ENCODE measurements around the gene ZNF578.
"Not testable (repeated sequence)": the region's sequence is repeated elsewhere in the genome, so short reads cannot be mapped to it uniquely, and the experiment has no call there.

The ZNF578 gene

GRCh38 chr19:52453324-52454094 lies at the start of gene ZNF578:
ZNF578 (plus strand) TSS chr19:52453553; CDS start chr19:52501846, 48,293 bp downstream.
- DNase-seq, result peak; percentile 63

GRCh38 chr19:52410276-52410675 lies 43.1 kb upstream of the ZNF578 start:
- DNase-seq, result no peak

GRCh38 chr19:52415711-52416110 lies 37.6 kb upstream of the ZNF578 start:
- DNase-seq, result no peak

GRCh38 chr19:52428937-52429336 lies 24.4 kb upstream of the ZNF578 start, which contains the start of gene ZNF534:
ZNF534 (plus strand) TSS chr19:52429148; CDS start chr19:52431475, 2,327 bp downstream.
- no peak for DNase-seq

- no peak for DNase-seq
Measured at GRCh38 chr19:52442179-52442578, 11.2 kb upstream of the ZNF578 start.

- DNase-seq, result no peak
Measured at GRCh38 chr19:52444506-52444905, 8.8 kb upstream of the ZNF578 start.

GRCh38 chr19:52451241-52451640 lies 2.1 kb upstream of the ZNF578 start:
- no peak for DNase-seq

- no peak for DNase-seq
Measured at GRCh38 chr19:52464798-52465470, 11.6 kb downstream of the ZNF578 start.

- DNase-seq, result no peak
Measured at GRCh38 chr19:52473655-52474350, 20.4 kb downstream of the ZNF578 start.

- no peak for DNase-seq
Measured at GRCh38 chr19:52474351-52475127, 21.2 kb downstream of the ZNF578 start.

GRCh38 chr19:52484111-52484743 lies 30.9 kb downstream of the ZNF578 start:
- DNase-seq, result not testable (repeated sequence)

- DNase-seq, result not testable (repeated sequence)
Measured at GRCh38 chr19:52485064-52485463, 31.7 kb downstream of the ZNF578 start.

GRCh38 chr19:52485561-52486240 lies 32.3 kb downstream of the ZNF578 start:
- DNase-seq, result not testable (repeated sequence)

GRCh38 chr19:52492201-52492993 lies 39.0 kb downstream of the ZNF578 start:
- DNase-seq, result peak; percentile 2

GRCh38 chr19:52492994-52493470 lies 39.7 kb downstream of the ZNF578 start:
- DNase-seq, result no peak

GRCh38 chr19:52494518-52494917 lies 41.2 kb downstream of the ZNF578 start:
- no peak for DNase-seq

- DNase-seq, result no peak
Measured at GRCh38 chr19:52498571-52498970, 45.2 kb downstream of the ZNF578 start.

GRCh38 chr19:52500474-52500873 lies 47.1 kb downstream of the ZNF578 start:
- not testable (repeated sequence) for DNase-seq

- not testable (repeated sequence) for DNase-seq
Measured at GRCh38 chr19:52500991-52501390, 47.6 kb downstream of the ZNF578 start.

GRCh38 chr19:52507266-52507665 lies 53.9 kb downstream of the ZNF578 start:
- DNase-seq, result no peak

GRCh38 chr19:52516191-52516590 lies 62.8 kb downstream of the ZNF578 start:
- no peak for DNase-seq

All from CD4-positive, alpha-beta T cell treated with Interleukin-12 subunit alpha and Interleukin-12 subunit beta, for 1 hour (primary cell).